Fibroblast of lung (primary cell): ENCODE measurements around the gene FRMD6.

Source experiments
- EZH2 ChIP-seq: IDR thresholded peaks from 2 replicates; pipeline ENCODE4 v1.5.1; 2012; ENCODE audit warnings: low read length, control low read depth, mild to moderate bottlenecking; ENCODE audit errors: missing control alignments
- TF ChIP-seq, protein P1 (sequence below), 2 donors: IDR thresholded peaks in 1 of 2; conservative IDR thresholded peaks in 1 of 2; 1 replicate in 1 of 2; 2 replicates in 1 of 2; pipeline ENCODE4 v1.5.1; 2011 to 2012; ENCODE audit warnings: low read length in 2 of 2, control low read depth in 1 of 2, inconsistent platforms in 1 of 2, low read depth in 1 of 2, mild to moderate bottlenecking in 1 of 2

DNA sequence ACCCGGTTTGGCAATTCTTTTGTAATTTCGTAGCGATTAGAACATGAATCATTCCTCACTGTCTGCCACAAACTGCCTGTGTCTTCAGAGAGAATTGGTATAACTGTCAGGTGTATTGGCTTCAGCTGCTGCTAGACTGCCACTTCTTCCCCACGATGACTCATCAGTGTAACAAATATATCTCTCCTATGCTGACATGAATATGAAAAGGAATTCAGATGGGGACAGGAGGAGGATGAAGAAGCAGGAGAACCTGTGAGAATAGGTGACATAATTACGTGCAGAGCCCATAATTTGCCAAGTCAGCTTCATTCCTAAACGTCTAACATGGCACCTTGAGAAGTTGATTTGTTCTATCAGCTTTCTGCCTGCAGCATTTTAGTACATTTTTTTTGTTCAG lies 64.9 kb downstream of the FRMD6 start:
- TF ChIP-seq EZH2 = no peak
- TF ChIP-seq, protein P1, sequence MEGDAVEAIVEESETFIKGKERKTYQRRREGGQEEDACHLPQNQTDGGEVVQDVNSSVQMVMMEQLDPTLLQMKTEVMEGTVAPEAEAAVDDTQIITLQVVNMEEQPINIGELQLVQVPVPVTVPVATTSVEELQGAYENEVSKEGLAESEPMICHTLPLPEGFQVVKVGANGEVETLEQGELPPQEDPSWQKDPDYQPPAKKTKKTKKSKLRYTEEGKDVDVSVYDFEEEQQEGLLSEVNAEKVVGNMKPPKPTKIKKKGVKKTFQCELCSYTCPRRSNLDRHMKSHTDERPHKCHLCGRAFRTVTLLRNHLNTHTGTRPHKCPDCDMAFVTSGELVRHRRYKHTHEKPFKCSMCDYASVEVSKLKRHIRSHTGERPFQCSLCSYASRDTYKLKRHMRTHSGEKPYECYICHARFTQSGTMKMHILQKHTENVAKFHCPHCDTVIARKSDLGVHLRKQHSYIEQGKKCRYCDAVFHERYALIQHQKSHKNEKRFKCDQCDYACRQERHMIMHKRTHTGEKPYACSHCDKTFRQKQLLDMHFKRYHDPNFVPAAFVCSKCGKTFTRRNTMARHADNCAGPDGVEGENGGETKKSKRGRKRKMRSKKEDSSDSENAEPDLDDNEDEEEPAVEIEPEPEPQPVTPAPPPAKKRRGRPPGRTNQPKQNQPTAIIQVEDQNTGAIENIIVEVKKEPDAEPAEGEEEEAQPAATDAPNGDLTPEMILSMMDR (conservative IDR thresholded peaks at IDR 0.05 in 1 of 2, IDR thresholded peaks at IDR 0.05 in 1 of 2; ENCODE audit: low read depth in 1 of 2, low read length in 2 of 2) = no peak
